GM10248 (cell line): ENCODE results near the gene MYH13.

Source experiments
- CTCF ChIA-PET: fragments of 300-600 bp; sonication (Branson Sonifier 250); formaldehyde crosslinking; extraction: SDS; loops from one replicate; lab custom pipeline; 2021; ENCODE audit warnings: antibody characterized with exemption; lab: Yijun Ruan, JAX
- POLR2A ChIA-PET: fragments of 350-650 bp; sonication (Branson Sonifier 250); formaldehyde crosslinking; extraction: SDS; loops from one replicate; lab custom pipeline; 2020; ENCODE audit warnings: antibody characterized with exemption; lab: Yijun Ruan, JAX
- DNase-seq: peaks from one replicate; pipeline ENCODE4 v3.0.0; 2012; ENCODE audit errors: extremely low spot score
- TF ChIP-seq, protein P1 (sequence below): IDR thresholded peaks from 2 replicates; pipeline ENCODE4 v1.5.1; 2012; ENCODE audit warnings: mild to moderate bottlenecking, low read depth; ENCODE audit errors: extremely low read depth, missing control alignments, control extremely low read depth

Gene MYH13

DNA sequence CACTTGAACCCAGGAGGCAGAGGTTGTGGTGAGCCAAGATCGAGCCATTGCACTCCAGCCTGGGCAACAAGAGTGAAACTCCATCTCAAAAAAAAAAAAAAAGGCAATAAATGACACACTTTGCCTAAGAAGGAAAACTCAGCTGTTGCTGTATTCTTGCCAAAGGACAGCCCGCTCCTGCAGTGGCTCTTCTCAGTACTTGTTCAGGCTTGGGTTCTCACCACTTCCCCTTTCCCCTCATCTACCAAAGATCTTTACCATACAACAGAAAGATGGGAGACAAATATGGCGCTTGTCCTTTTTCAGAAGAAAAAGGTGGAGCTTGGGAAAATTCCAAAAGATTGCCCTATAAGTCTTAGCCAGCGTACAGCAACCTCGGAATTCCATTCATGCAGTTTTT lies 58.5 kb downstream of the MYH13 start:
- ChIA-PET CTCF (interaction anchor here (1.2 to 2.3 kb wide), 3 partner anchors 10 to 19 kb away, joined by 3 to 7 read pairs (median 5); no protein-coding TSS in a partner anchor), POLR2A (no interaction called here)
- DNase-seq, result no peak
- TF ChIP-seq, protein P1, sequence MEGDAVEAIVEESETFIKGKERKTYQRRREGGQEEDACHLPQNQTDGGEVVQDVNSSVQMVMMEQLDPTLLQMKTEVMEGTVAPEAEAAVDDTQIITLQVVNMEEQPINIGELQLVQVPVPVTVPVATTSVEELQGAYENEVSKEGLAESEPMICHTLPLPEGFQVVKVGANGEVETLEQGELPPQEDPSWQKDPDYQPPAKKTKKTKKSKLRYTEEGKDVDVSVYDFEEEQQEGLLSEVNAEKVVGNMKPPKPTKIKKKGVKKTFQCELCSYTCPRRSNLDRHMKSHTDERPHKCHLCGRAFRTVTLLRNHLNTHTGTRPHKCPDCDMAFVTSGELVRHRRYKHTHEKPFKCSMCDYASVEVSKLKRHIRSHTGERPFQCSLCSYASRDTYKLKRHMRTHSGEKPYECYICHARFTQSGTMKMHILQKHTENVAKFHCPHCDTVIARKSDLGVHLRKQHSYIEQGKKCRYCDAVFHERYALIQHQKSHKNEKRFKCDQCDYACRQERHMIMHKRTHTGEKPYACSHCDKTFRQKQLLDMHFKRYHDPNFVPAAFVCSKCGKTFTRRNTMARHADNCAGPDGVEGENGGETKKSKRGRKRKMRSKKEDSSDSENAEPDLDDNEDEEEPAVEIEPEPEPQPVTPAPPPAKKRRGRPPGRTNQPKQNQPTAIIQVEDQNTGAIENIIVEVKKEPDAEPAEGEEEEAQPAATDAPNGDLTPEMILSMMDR, result no peak

DNA sequence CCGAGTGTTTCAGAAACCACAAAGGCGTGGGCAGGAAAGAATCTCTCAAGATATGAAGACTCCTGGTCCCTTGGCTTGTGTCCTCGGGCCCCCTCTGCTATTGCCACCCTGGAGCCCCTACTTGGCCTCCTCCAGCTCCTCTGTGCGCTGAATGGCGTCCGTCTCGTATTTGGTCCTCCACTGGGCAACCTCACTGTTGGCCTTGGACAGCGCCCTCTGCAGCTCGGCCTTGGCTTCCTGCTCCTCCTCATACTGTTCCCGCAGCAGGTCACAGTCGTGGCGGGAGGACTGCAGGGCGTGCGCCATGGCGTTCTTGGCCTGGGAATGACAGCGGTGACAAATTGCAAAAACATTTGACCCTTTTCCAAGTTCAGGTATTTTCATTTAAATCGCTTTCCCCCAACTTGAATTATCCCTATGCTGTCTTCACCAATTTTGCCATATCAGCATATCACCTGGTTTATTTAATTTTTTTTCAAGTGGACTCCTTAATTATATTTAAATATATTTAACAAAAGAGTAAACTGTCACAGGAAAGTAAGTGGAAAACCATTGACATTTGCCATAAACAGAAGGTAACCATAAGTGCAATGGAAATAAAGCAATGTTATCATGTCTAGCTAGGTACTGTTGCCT lies 59.7 kb downstream of the MYH13 start:
- TF ChIP-seq, protein P1, result no peak
- no peak for DNase-seq
- ChIA-PET POLR2A (no interaction called here), CTCF (interaction anchor here (0.8 to 1.7 kb wide), 4 partner anchors 17 to 304 kb away, joined by 3 to 5 read pairs (median 4); no protein-coding TSS in a partner anchor)

DNA sequence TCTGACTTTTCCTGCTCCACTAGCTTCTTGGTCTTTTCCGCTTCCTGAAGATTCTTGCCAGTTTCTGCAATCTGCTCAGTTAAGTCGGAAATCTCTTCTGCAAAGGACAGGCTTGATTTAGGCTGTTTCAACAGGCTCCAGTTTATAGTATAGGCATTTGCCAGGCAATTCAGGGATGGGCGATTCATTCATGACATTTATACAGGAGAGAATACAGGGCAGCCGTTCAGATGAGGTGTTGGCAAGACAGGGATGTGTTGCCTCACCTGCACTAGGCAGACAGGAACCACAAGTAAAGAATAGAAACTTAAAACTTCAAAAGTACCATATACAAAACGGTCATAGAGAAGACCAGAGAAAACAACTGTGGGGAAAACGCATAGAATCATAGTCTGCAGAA lies 61.7 kb downstream of the MYH13 start:
- ChIA-PET POLR2A (no interaction called here), CTCF (interaction anchor here (1.2 kb wide), 1 partner anchor 304 kb away, joined by 5 read pairs; no protein-coding TSS in a partner anchor)
- no peak for DNase-seq
- TF ChIP-seq, protein P1, result no peak

DNA sequence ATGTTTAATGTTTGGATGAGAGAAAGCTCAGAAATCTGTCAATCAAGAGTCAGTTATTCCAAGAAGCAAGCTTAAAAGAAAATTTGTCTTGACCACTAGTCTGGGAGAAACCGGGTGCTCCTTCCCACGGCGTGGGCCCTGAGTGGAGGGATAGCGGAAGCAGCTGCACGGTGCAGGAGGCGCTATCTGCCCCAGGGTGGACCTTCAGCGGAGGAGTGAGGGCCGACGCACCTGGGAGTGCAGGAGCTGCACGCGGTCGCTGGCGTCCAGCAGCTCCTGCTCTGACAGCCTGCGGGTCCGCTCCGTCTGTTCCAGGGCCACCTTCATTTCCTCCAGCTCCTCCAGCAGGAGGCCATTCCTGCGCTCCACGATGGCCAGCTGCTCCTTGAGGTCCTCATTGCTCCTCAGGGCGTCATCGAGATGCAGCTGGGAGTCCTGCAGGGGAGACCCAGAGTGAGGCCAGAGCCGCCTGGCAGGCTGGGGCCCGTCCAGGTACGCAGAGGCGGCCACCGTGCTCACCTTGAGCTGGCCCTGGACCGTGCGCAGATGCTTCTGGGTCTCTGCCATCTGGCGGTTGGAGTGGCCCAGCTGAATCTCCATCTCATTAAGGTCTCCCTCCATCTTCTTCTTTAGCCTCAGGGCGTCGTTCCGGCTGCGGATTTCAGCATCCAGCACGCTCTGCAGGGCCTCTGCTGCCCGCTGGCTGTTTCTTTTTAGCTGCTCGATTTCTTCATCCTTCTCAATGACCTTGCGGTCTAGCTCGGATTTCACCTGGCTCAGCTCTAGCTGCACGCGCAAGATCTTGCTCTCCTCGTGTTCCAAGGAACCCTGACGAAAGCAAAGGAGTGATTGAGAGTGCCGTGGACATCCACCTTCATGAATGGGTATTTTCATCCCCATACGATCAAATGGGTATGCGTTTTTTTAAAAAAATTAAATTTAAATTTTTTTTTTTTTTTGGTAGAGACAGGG lies 63.5 kb downstream of the MYH13 start:
- CTCF ChIA-PET, result interaction anchor here (1.2 to 1.6 kb wide), 3 partner anchors 8 to 82 kb away, joined by 3 to 14 read pairs (median 4); no protein-coding TSS in a partner anchor
- TF ChIP-seq, protein P1, result no peak
- POLR2A ChIA-PET, result no interaction called here
- DNase-seq, result no peak

DNA sequence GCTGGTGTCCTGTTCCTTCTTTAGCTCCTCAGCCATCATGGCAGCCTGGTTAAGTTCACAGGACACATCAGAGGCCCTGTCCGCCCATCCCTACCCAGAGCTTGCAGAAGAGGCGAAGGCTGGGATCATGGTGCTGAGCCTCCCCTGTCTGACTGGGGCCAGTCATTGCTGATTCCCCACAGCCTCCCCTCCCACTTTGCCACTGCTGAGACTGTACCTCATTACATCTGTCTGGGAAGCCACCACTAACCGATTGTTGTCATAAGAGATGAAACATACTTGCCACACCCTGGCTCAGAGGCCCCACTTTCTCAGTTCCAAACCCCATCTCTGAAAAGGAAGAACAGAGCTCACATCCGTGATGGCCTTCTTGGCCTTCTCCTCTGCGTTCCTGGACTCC lies 66.2 kb downstream of the MYH13 start:
- DNase-seq, result no peak
- CTCF ChIA-PET, result interaction anchor here (0.9 to 2.0 kb wide), 5 partner anchors 11 to 308 kb away, joined by 3 to 7 read pairs (median 3); no protein-coding TSS in a partner anchor
- POLR2A ChIA-PET, result no interaction called here
- TF ChIP-seq, protein P1, result no peak

DNA sequence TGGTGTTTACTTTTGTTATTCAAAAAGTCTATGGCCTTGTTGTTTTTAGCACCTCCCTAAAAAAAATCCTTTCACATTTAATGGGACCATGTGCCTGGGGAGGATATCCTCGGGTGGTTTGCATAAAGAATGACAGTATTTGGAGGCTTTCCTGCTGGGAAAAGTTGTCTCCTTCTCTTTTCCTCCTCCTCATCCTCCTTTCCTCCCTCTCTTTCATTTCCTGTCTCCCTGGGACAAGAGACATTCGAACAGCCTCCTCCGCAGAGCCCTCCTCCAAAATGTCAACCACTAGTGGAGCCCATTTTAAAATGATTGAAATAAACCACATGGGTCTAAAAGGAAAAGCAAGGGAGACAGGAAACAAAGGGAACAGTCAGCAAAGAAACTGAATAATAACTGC lies 67.4 kb downstream of the MYH13 start:
- DNase-seq, result no peak
- TF ChIP-seq, protein P1, result no peak
- ChIA-PET CTCF (interaction anchor here (1.0 to 2.0 kb wide), 4 partner anchors 10 to 381 kb away, joined by 3 to 7 read pairs (median 3); no protein-coding TSS in a partner anchor), POLR2A (no interaction called here)
